WTC11 (cell line): Measurements from ENCODE around the gene METTL1. TPM values are rescaled to one million over a fixed set of nuclear protein-coding genes. Genes with fewer than 3 reads are reported as not detected.

Experiments used
- ATAC-seq: fragments of 200-7000 bp; cut with Tn5 transposase; 2 replicates; pipeline ENCODE4 v1.10.0; 2021; ENCODE audit warnings: mild to moderate bottlenecking, moderate library complexity
- CTCF ChIA-PET: fragments of 300-600 bp; sonication (Branson Sonifier 250); formaldehyde crosslinking; loops from one replicate; lab custom pipeline; 2021; ENCODE audit warnings: antibody characterized with exemption; lab: Charles Lee
- POLR2A ChIA-PET: fragments of 350-600 bp; sonication (Branson Sonifier 250); formaldehyde crosslinking; loops from one replicate; lab custom pipeline; 2021; ENCODE audit warnings: antibody characterized with exemption; lab: Charles Lee
- DNase-seq: peaks from one replicate; pipeline ENCODE4 v3.0.0; 2021; ENCODE audit warnings: low spot score
- H3K27ac Mint-ChIP-seq: 2 replicates; pipeline ENCODE4 v1.8.0; 2021; ENCODE audit warnings: mixed read lengths
- H3K27me3 Mint-ChIP-seq: 2 replicates; pipeline ENCODE4 v1.8.0; 2021; ENCODE audit warnings: low read depth, mild to moderate bottlenecking, moderate library complexity, mixed read lengths
- H3K36me3 Mint-ChIP-seq: 2 replicates; pipeline ENCODE4 v1.8.0; 2021; ENCODE audit warnings: mixed read lengths
- H3K4me1 Mint-ChIP-seq: 2 replicates; pipeline ENCODE4 v1.8.0; 2022; ENCODE audit warnings: mixed read lengths
- H3K4me3 Mint-ChIP-seq: 2 replicates; pipeline ENCODE4 v1.8.0; 2021; ENCODE audit warnings: mild to moderate bottlenecking, moderate library complexity, mixed read lengths
- H3K9me3 Mint-ChIP-seq: 2 replicates; pipeline ENCODE4 v1.8.0; 2021; ENCODE audit warnings: mixed read lengths
- ATF2 ChIP-seq: sonication (generic); formaldehyde crosslinking; IDR thresholded peaks from 2 replicates; pipeline ENCODE4 v1.8.1; 2022; ENCODE audit warnings: low read depth, missing genetic modification reagents, borderline replicate concordance
- E2F1 ChIP-seq: sonication (generic); formaldehyde crosslinking; IDR thresholded peaks from 2 replicates; pipeline ENCODE4 v1.8.0; 2022; ENCODE audit warnings: mild to moderate bottlenecking, missing genetic modification reagents
- E2F4 ChIP-seq: sonication (generic); formaldehyde crosslinking; IDR thresholded peaks from 2 replicates; pipeline ENCODE4 v1.8.1; 2022; ENCODE audit warnings: low read depth, mild to moderate bottlenecking, moderate library complexity, missing genetic modification reagents, borderline replicate concordance
- EMX1 ChIP-seq: fragments of 250-450 bp; sonication (Bioruptor Pico); IDR thresholded peaks from 2 replicates; pipeline ENCODE4 v1.8.0; 2021; ENCODE audit warnings: mild to moderate bottlenecking
- FOXJ3 ChIP-seq: sonication (generic); formaldehyde crosslinking; IDR thresholded peaks from 2 replicates; pipeline ENCODE4 v1.9.0; 2021; ENCODE audit warnings: missing genetic modification reagents, mild to moderate bottlenecking, borderline replicate concordance
- GABPB1 ChIP-seq: sonication (generic); formaldehyde crosslinking; IDR thresholded peaks from 2 replicates; pipeline ENCODE4 v1.8.1; 2023; ENCODE audit warnings: mild to moderate bottlenecking, missing genetic modification reagents
- HMGXB4 ChIP-seq: sonication (generic); formaldehyde crosslinking; IDR thresholded peaks from 2 replicates; pipeline ENCODE4 v1.8.1; 2023; ENCODE audit warnings: mild to moderate bottlenecking, moderate library complexity, missing genetic modification reagents
- MAX ChIP-seq: sonication (generic); formaldehyde crosslinking; IDR thresholded peaks from 2 replicates; pipeline ENCODE4 v1.8.0; 2022; ENCODE audit warnings: mild to moderate bottlenecking, missing genetic modification reagents
- MYBL2 ChIP-seq: sonication (generic); formaldehyde crosslinking; IDR thresholded peaks from 2 replicates; pipeline ENCODE4 v1.8.1; 2023; ENCODE audit warnings: mild to moderate bottlenecking, moderate library complexity, missing genetic modification reagents
- PREB ChIP-seq: sonication (generic); formaldehyde crosslinking; IDR thresholded peaks from 2 replicates; pipeline ENCODE4 v1.8.1; 2022; ENCODE audit warnings: mild to moderate bottlenecking, missing genetic modification reagents, moderate library complexity, borderline replicate concordance
- PRRX2 ChIP-seq: fragments of 250-450 bp; sonication (Bioruptor Pico); IDR thresholded peaks from 2 replicates; pipeline ENCODE4 v1.8.0; 2021; ENCODE audit warnings: mild to moderate bottlenecking
- TEAD4 ChIP-seq: sonication (generic); formaldehyde crosslinking; IDR thresholded peaks from 2 replicates; pipeline ENCODE4 v1.8.0; 2022; ENCODE audit warnings: mild to moderate bottlenecking, missing genetic modification reagents
- USF1 ChIP-seq: sonication (generic); formaldehyde crosslinking; IDR thresholded peaks from 2 replicates; pipeline ENCODE4 v1.8.0; 2022; ENCODE audit warnings: mild to moderate bottlenecking, missing genetic modification reagents
- ZNF281 ChIP-seq: sonication (generic); formaldehyde crosslinking; IDR thresholded peaks from 2 replicates; pipeline ENCODE4 v1.8.0; 2023; ENCODE audit warnings: mild to moderate bottlenecking, missing genetic modification reagents
- ZNF425 ChIP-seq: fragments of 250-450 bp; sonication (Bioruptor Pico); conservative IDR thresholded peaks from 2 replicates; pipeline ENCODE4 v1.9.0; 2021; ENCODE audit warnings: mild to moderate bottlenecking
- ZSCAN18 ChIP-seq: fragments of 250-450 bp; sonication (Bioruptor Pico); IDR thresholded peaks from 2 replicates; pipeline ENCODE4 v2.1.2; 2022; ENCODE audit warnings: mild to moderate bottlenecking, moderate library complexity
- total RNA-seq: library from RNA; stranded (reverse); gene quantifications from 3 replicates; pipeline ENCODE4 v1.2.3, GENCODE V29; 2021

Gene METTL1
- total RNA-seq, 1 experiment from 2014 or later = 25.5 TPM

- H3K36me3 Mint-ChIP-seq = no peaks in the 10 kb centered on the region
- ATAC-seq = peak; percentile 2; the same call in 1 of the 2 replicates
- H3K4me1 Mint-ChIP-seq = peaks cover 28% of the 10 kb centered on the region
- CTCF ChIA-PET = interaction anchor here (0.5 to 6.6 kb wide), 16 partner anchors 8 to 495 kb away, joined by 3 to 146 read pairs (median 6); partner anchors contain the start of genes B4GALNT1 and OS9
- POLR2A ChIA-PET = interaction anchor here (0.9 to 1.7 kb wide), 4 partner anchors 11 to 34 kb away, joined by 3 to 6 read pairs (median 4); partner anchors contain the start of genes CDK4, EEF1AKMT3 and METTL1
- peak overlapping the region; percentile 75; the same call in 1 of the 2 replicates for H3K4me3 Mint-ChIP-seq
- H3K27ac Mint-ChIP-seq = no peak overlapping the region
- H3K9me3 Mint-ChIP-seq = no peaks in the 10 kb centered on the region
- peak; percentile 54 for DNase-seq
- H3K27me3 Mint-ChIP-seq = peaks cover 95% of the 10 kb centered on the region
- no peak; the same call in 1 of the 2 replicates for TF ChIP-seq HMGXB4 (CRISPR knock-in tag)
- TF ChIP-seq GABPB1 (CRISPR knock-in tag) = no peak
- TF ChIP-seq ZNF281 (CRISPR knock-in tag) = no peak
- TF ChIP-seq EMX1 = no peak
- TF ChIP-seq USF1 = no peak
- TF ChIP-seq MYBL2 (CRISPR knock-in tag) = no peak
- TF ChIP-seq ATF2 (CRISPR knock-in tag) = no peak
- TF ChIP-seq PREB (CRISPR knock-in tag) = no peak
- TF ChIP-seq E2F4 (CRISPR knock-in tag) = no peak
- no peak for TF ChIP-seq E2F1 (CRISPR knock-in tag)
- no peak for TF ChIP-seq PRRX2
- TF ChIP-seq MAX (CRISPR knock-in tag) = no peak
- no peak for TF ChIP-seq FOXJ3 (CRISPR knock-in tag)
- no peak for TF ChIP-seq ZSCAN18 (CRISPR knock-in tag)
- TF ChIP-seq ZNF425 (CRISPR knock-in tag) = no peak
- no peak for TF ChIP-seq TEAD4
Observed at GRCh38 chr12:57737467-57738460, 34.1 kb downstream of the METTL1 start.
